ENCODE results near the gene STT3B. TPM values are rescaled to one million over a fixed set of nuclear protein-coding genes. Genes with fewer than 3 reads are reported as not detected.
A peak's percentile ranks its signal among the peaks of the same experiment; 100 is the strongest.

Gene STT3B
- total and polyA plus RNA-seq, 2 experiments from 2014 or later: 105 to 106 TPM

DNA sequence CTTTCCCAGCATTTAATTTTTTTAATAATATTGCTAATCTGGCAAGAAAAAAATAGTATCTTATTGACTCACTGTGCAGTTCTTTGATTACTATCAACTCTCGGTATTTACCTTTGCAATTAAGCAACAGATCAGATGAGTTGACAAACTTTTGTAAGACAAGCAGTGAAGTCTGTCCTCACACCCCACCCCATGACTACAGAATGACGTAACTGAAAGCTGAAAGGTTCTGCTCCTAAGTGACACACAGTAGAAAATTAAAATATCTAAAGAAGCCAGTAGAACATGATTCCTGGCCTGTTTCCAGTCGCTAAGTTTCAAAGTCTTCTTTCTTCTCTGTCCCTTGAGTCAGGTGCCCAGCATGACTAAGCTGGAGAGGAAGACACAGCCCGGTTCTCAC lies 135.5 kb downstream of the STT3B start:
- no peak for DNase-seq (ENCODE audit: low read depth in 1 of 2, low spot score in 1 of 2)
- Histone ChIP-seq H3K4me1 (ENCODE audit: low read depth) (no peaks in the 10 kb centered on the region), H3K27ac (no peak overlapping the region), H3K27me3 (no peaks in the 10 kb centered on the region), H3K4me3 (no peak overlapping the region), H3K9me3 (ENCODE audit: low read depth) (no peaks in the 10 kb centered on the region), H3K36me3 (no peaks in the 10 kb centered on the region)
- TF ChIP-seq, protein P1, sequence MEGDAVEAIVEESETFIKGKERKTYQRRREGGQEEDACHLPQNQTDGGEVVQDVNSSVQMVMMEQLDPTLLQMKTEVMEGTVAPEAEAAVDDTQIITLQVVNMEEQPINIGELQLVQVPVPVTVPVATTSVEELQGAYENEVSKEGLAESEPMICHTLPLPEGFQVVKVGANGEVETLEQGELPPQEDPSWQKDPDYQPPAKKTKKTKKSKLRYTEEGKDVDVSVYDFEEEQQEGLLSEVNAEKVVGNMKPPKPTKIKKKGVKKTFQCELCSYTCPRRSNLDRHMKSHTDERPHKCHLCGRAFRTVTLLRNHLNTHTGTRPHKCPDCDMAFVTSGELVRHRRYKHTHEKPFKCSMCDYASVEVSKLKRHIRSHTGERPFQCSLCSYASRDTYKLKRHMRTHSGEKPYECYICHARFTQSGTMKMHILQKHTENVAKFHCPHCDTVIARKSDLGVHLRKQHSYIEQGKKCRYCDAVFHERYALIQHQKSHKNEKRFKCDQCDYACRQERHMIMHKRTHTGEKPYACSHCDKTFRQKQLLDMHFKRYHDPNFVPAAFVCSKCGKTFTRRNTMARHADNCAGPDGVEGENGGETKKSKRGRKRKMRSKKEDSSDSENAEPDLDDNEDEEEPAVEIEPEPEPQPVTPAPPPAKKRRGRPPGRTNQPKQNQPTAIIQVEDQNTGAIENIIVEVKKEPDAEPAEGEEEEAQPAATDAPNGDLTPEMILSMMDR (IDR thresholded peaks at IDR 0.05; ENCODE audit: low read depth, low read length): no peak

DNA sequence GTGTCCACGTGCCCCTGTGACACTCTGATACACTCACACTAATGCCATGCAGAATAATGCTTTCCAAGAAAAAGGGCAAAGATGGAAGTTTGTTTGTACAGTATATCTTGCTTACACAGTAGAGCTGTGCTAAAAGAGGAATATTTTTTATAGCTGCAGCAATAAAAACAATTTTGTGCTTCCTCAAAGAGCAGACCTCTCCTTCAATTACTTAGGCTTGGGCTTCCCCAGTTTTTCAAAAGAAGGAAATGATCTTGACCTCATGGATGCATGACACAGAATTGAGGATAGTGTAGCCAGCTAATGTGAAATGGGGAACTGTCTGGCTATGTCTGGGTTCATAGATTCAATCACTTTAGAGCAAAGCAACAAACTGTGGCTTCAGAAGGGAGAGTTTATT lies 137.4 kb downstream of the STT3B start:
- TF ChIP-seq, protein P1 (IDR thresholded peaks at IDR 0.05; ENCODE audit: low read depth, low read length): no peak
- Histone ChIP-seq H3K4me3 (no peak overlapping the region), H3K27ac (no peak overlapping the region), H3K4me1 (ENCODE audit: low read depth) (no peaks in the 10 kb centered on the region), H3K27me3 (no peaks in the 10 kb centered on the region), H3K9me3 (ENCODE audit: low read depth) (no peaks in the 10 kb centered on the region), H3K36me3 (no peaks in the 10 kb centered on the region)
- DNase-seq (ENCODE audit: low read depth in 1 of 2, low spot score in 1 of 2): no peak

DNA sequence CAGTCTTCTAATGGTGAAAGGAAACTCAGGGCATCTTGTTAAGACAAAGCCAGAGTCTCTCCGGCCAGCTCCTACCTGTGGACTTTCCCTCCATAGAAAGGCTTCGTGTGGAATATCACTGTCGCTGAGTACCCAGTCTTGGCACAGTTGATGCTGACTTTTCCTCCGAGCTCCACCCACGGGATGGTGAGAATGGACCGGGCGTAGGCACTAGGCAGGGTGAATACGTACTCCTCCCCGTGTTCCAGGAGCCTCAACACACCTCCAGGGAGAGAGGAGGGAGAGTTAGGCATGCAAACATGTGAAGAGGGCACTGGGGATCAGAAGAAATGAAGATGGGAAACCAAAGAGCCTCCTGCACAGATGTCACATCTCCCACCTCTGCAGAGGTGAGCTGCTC lies 138.0 kb downstream of the STT3B start:
- H3K4me3 ChIP-seq: no peak overlapping the region
- H3K4me1 ChIP-seq (ENCODE audit: low read depth): no peaks in the 10 kb centered on the region
- no peaks in the 10 kb centered on the region for H3K27me3 ChIP-seq
- TF ChIP-seq, protein P1 (IDR thresholded peaks at IDR 0.05; ENCODE audit: low read depth, low read length): no peak
- no peak for DNase-seq (ENCODE audit: low read depth in 1 of 2, low spot score in 1 of 2)
- H3K9me3 ChIP-seq (ENCODE audit: low read depth): no peaks in the 10 kb centered on the region
- H3K27ac ChIP-seq: no peak overlapping the region
- H3K36me3 ChIP-seq: no peaks in the 10 kb centered on the region

DNA sequence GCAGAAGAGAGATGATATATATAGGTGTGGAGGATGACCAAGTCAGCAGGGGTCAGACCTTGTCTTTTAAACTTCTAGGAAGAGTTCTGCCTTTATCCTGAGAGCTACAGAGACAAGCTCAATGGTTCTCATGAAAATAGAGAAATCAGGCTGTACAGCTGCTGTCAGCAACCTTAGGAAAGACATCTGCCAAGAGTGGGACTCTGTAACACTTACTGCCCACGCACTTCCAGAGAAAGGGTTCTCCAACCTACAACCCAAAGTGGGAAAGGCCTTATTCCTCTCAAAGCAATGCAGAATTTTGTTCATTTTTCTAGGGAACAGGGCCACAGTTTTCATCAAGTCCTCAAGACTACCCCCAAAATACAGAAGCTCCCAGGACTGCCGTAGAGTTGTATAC lies 138.7 kb downstream of the STT3B start:
- Histone ChIP-seq H3K27me3 (no peaks in the 10 kb centered on the region), H3K27ac (no peak overlapping the region), H3K4me3 (no peak overlapping the region), H3K36me3 (no peaks in the 10 kb centered on the region), H3K9me3 (ENCODE audit: low read depth) (no peaks in the 10 kb centered on the region), H3K4me1 (ENCODE audit: low read depth) (no peaks in the 10 kb centered on the region)
- TF ChIP-seq, protein P1 (IDR thresholded peaks at IDR 0.05; ENCODE audit: low read depth, low read length): no peak
- no peak for DNase-seq (ENCODE audit: low read depth in 1 of 2, low spot score in 1 of 2)

DNA sequence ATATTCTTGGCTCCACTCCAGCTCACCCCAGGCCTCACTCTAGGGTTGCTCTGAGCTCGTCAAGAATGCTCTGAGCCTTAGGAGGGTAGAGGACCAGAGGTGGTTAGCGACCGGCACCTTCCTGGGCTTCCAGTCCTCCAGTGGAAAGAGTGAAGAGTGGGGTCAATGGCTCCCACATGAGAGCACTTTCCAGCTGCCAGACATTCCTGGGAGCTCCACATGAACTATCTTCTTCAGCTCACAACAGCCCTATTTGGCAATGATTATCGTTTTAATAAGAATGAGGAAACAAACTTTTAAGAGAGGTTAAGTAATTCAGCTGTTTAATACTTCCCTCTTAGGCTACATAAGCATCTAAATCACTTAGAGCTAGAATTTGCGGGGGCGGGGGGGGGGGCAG lies 139.3 kb downstream of the STT3B start:
- TF ChIP-seq, protein P1 (IDR thresholded peaks at IDR 0.05; ENCODE audit: low read depth, low read length): no peak
- no peaks in the 10 kb centered on the region for H3K4me1 ChIP-seq (ENCODE audit: low read depth)
- no peaks in the 10 kb centered on the region for H3K27me3 ChIP-seq
- H3K27ac ChIP-seq: no peak overlapping the region
- no peaks in the 10 kb centered on the region for H3K36me3 ChIP-seq
- no peak overlapping the region for H3K4me3 ChIP-seq
- H3K9me3 ChIP-seq (ENCODE audit: low read depth): no peaks in the 10 kb centered on the region
- peak; percentile 35 to 43 for DNase-seq (ENCODE audit: low read depth in 1 of 2, low spot score in 1 of 2)

DNA sequence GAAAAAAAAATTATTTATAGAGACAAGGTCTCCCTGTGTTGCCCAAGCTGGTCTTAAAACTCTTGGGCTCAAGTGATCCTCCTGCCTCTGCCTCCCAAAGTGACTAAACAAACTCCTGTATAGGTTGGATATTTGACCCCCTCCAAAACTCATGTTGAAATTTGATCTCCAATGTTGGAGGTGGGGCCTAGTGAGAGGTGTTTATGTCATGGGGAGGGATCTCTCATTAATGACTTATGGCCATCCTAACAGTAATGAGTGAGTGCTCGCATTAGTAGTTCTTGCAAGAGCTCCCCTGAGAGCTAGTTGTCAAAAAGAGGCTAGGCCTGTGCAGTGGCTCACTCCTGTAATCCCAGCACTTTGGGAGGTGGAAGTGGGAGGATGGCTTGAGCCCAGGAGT lies 141.2 kb downstream of the STT3B start:
- no peak for DNase-seq (ENCODE audit: low read depth in 1 of 2, low spot score in 1 of 2)
- Histone ChIP-seq H3K9me3 (ENCODE audit: low read depth) (no peaks in the 10 kb centered on the region), H3K27ac (no peak overlapping the region), H3K4me1 (ENCODE audit: low read depth) (peaks cover 9% of the 10 kb centered on the region), H3K27me3 (no peaks in the 10 kb centered on the region), H3K4me3 (no peak overlapping the region), H3K36me3 (no peaks in the 10 kb centered on the region)
- TF ChIP-seq, protein P1 (IDR thresholded peaks at IDR 0.05; ENCODE audit: low read depth, low read length): no peak

Data from cardiac muscle cell (in vitro differentiated cells and primary cell).